ENCODE data around the gene RIPPLY2. TPM values are rescaled to one million over a fixed set of nuclear protein-coding genes. Genes with fewer than 3 reads are reported as not detected.

The RIPPLY2 gene
- total and polyA plus RNA-seq, 9 of the 15 experiments (the other 6 are each of a cell fraction or from before 2014, with no cell fraction given): not detected

- TF ChIP-seq TFE3 (CRISPR knock-in tag; IDR thresholded peaks at IDR 0.05): no peak
These were observed 30.5 kb upstream of the RIPPLY2 start (continued) for GRCh38 chr6:83822629-83823169.

GRCh38 chr6:83824388-83824801, 28.8 kb upstream of the RIPPLY2 start:
- Histone ChIP-seq H3K27ac (ENCODE audit: extremely low read depth, low read depth, low read length) (no peak overlapping the region), H3K4me2 (ENCODE audit: insufficient read depth, low read length) (no peak overlapping the region), H3K9ac (ENCODE audit: insufficient read depth in 1 of 2, low read depth in 2 of 2, low read length in 2 of 2) (no peak overlapping the region), H2AFZ (ENCODE audit: low read depth, low read length) (no peak overlapping the region), H3K27me3 (ENCODE audit: control insufficient read depth in 2 of 2, insufficient read depth in 2 of 2, low read length in 2 of 2) (no peaks in the 10 kb centered on the region; a peak in 1 of 5 replicates), H3K9me1 (ENCODE audit: control insufficient read depth, insufficient read depth, low read length) (no peaks in the 10 kb centered on the region), H3K4me1 (replicated peaks in 1 of 2; ENCODE audit: control insufficient read depth in 2 of 2, insufficient read depth in 2 of 2, low read length in 2 of 2) (no peaks in the 10 kb centered on the region), H3K9me3 (replicated peaks; ENCODE audit: control insufficient read depth, insufficient read depth, low read depth, low read length) (no peaks in the 10 kb centered on the region), H3K79me2 (ENCODE audit: control insufficient read depth, insufficient read depth, low read length) (no peaks in the 10 kb centered on the region), H3K36me3 (ENCODE audit: control insufficient read depth, insufficient read depth, low read length) (no peaks in the 10 kb centered on the region), H3K4me3 (no peak overlapping the region), H4K20me1 (replicated peaks; ENCODE audit: control insufficient read depth, insufficient read depth, low read length) (no peaks in the 10 kb centered on the region)
- 0% methylated on average over 3 of the region's 3 CpGs for WGBS (ENCODE audit: insufficient coverage, low coverage, missing lambda C conversion rate)
- TF ChIP-seq TSC22D4 (tag; IDR thresholded peaks at IDR 0.05) (no peak), PHTF2 (CRISPR knock-in tag; IDR thresholded peaks at IDR 0.05) (no peak), KAT7 (CRISPR knock-in tag; IDR thresholded peaks at IDR 0.05; ENCODE audit: borderline replicate concordance) (no peak), PHF8 (IDR thresholded peaks at IDR 0.05; ENCODE audit: borderline replicate concordance, low read length) (no peak), LEF1 (IDR thresholded peaks at IDR 0.05) (no peak), ZFPM2 (CRISPR knock-in tag; IDR thresholded peaks at IDR 0.05) (no peak)
- in situ Hi-C loops (cut with MboI) (no loop called here), intact Hi-C loops (cut with micrococcal nuclease) (no loop called here)
- CTCF ChIA-PET (ENCODE audit: low intra/inter-chr PET ratio): no interaction called here
- ATAC-seq (no peak), FAIRE-seq (no peak), DNase-seq (ENCODE audit: extremely low read depth in 1 of 4, low spot score in 3 of 4) (no peak)
- no TSS peak for BruUV-seq (replicated peaks)
- POLR2A ChIA-PET: no interaction called here
